ENCODE measurements around the gene PGS1.

Gene PGS1

DNA sequence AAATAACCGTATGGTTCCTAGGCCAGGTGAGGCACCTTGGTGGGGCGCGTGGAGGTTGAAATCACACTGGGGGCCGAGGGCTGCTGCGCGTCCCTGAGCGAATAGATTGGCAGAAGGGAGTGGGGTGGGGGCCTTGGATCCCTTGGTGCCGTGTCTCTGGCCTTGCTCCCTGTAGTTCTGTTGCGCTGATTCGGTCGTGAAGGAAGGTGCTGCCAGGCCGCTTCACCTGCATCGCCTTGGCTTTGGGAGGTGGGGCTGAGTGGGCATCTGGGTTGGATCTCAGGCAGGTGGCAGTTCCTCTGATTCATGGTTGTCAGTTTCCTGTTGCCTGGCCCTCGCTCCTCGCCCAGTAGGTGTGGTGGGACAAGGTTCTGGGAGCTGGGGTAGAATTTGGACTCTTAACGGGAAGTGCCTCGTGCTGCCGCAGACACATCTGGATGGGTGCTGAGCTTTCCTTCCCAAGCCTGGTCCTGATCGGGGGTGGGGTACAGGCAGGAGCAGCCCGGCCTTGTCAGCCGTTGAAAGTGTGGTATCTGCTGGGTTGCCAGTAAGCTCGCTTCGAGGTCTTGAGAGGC lies 30.1 kb downstream of the PGS1 start:
- no peak for DNase-seq (ENCODE audit: low read depth in 3 of 3)

DNA sequence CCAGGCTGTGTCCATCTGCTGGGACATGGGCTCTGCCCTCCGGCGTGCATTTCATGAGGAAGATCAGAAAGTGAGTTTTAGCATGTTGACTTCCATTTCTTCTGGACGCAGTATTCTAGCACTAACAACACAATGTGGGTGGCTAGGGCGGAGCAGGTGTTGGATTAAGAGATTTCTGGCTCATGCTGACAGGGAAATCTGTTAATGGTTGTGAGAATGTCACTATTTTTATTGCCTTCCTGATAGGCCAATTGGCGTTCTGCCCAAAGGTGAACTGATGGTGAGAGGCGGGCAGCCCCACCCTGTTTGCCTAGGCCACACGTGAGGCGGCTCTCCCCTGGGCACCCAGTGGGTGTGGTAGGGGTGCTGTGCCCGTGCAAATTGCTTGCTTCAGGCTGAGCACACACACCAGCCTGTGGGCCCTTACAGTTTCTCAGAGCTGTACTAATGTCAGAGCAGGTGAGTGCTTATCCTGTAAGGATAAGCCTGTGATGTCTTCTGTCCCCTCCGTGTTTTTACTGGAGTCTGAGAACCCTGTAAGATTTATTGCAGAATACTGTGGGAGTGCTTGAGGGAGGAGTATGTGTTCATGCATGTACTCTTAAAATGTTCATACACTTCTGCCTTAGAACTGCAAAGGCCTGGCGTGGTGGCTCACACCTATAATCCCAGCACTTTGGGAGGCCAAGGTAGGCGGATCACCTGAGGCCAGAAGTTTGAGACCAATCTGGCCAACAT lies 30.9 kb downstream of the PGS1 start:
- no peak for DNase-seq (ENCODE audit: low read depth in 3 of 3)

DNA sequence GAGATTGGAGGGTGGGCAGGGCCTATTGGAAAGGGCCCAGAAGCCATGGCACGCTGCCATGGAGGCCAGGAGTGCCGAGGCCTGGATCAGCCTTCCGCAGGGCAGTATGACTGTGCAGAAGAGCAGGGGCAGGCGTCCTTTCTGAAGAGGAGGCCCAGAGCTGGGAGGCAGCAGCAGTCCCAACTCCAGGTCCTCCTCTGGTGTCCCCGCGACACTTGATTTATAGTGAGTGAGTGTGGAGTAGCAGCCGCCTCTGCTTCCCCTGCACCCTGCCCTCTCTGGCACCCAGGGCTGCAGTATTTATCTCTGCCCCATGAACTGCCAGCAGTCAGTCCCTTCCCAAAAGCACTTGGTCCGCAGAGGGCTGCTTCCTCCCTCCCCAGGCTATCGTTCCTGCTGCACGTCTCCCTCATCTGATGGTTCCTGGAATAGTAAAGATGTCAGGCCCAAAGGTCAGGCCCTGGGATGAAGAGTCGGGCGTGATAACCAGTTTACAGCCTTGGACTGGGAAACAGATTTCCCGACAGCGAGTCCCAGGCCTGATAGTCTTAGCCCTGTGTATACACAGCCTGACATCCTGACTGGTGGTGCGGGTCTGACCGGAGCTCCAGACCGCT lies 32.9 kb downstream of the PGS1 start:
- no peak for DNase-seq (ENCODE audit: low read depth in 3 of 3)

DNA sequence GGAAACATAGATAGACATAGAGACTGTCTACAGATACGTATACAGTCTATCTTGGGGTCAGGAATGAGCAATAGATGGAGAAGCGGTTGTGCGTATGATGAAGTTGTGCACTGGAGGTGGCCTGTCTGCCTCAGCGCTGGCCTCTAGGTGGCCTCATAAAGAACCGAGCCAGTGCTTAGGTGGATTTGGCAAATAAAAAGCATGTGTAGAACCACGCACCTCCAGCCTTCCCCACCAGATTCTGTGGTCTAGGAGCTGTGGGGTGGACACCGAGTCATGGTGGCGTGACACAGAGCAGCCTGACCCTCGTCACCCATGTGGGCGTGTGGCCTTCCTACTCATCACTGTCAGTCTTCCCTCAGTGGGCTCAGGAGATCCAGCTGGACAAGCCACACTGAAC lies 34.0 kb downstream of the PGS1 start:
- peak in 1 of 3 experiments; percentile 6 for DNase-seq (ENCODE audit: low read depth in 3 of 3)

DNA sequence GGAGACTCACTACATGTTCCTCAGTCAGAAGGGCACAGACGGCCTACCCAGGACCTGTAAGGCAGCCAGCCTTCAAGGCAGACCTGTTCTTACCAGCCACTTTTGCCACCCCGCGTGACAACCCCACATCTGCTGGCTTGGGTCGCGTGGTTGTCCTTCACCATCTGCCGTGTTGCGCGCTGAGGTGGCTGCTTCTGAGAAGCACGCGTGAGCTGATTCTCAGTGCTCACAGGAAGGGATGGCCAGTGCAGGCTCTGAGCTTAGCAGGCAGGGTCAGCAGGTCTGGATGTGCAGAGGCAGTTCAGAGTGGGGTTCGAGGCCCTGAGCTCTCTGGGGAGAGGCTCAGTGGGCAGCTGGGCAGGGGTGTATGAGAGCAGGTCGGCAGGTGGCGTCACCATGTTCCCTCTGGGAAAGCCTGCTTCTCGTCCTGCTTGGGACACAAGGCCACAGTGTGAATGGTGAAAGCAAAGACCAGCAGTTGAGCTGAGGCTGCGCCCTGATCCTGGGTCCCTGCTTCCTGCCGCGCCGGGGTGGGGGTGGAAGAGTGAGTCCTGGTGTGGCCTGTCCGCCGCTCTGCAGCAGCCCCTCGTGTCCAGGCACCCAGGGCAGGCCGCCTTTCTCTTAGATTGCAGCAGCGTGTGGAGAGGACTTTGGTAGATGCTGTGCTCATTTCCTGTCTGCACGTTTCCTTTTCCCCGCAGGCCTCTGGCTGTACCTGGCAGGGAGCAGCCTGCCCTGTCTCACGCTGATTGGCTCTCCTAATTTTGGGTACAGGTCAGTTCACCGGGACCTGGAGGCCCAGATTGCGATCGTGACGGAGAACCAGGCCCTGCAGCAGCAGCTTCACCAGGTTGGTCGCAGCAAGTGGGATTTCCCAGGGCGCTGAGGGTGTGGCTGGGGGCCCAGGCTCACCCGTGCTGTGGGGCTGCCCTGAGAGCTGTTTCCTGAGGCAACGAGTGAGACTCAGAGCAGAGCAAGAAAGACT lies 36.0 kb downstream of the PGS1 start:
- DNase-seq (ENCODE audit: low read depth in 3 of 3): peak in 2 of 3 experiments; percentile 25 to 38

DNA sequence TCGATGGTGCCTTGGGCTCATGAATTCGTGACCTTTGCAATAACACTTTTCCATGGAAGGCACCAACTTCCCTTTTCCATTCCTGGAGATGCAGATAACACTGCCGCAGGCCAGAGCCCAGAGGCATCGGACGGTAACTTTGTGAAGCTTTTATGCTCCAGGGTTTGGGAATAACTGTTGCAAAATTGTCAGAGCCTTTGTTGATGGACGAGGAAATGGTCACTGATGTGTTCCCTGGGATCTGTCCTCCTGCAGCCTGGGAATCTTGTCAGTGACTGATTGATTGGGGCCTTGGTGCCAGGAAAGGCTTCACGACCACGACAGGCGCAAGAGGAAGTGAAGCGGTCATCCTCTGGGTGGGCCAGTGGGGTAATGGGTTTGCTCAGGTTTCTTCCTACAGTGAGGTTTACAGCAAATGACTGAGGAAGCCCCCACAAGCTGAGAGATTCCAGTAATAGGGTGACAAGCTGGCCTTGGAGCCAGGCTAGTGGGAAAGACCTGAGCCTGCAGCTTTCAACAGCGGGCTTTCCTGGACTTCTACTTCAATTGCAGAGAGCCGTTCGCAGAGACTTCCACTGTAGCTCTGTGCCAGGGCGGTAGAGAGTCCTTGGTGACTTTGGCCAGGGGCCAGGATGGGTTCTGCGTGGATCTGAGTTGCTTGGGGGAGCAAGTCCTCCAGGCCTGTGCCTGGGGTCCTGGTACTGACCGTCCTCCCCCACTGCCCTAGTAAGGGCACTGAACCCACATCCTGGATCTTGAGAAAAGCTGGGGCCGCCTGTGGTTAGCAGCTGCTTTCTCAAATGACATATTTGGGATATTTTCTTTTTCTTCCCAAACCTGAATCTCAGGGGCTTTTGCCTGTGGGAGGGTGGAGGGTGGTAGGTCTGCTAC lies 37.6 kb downstream of the PGS1 start:
- DNase-seq (ENCODE audit: low read depth in 3 of 3): no peak

DNA sequence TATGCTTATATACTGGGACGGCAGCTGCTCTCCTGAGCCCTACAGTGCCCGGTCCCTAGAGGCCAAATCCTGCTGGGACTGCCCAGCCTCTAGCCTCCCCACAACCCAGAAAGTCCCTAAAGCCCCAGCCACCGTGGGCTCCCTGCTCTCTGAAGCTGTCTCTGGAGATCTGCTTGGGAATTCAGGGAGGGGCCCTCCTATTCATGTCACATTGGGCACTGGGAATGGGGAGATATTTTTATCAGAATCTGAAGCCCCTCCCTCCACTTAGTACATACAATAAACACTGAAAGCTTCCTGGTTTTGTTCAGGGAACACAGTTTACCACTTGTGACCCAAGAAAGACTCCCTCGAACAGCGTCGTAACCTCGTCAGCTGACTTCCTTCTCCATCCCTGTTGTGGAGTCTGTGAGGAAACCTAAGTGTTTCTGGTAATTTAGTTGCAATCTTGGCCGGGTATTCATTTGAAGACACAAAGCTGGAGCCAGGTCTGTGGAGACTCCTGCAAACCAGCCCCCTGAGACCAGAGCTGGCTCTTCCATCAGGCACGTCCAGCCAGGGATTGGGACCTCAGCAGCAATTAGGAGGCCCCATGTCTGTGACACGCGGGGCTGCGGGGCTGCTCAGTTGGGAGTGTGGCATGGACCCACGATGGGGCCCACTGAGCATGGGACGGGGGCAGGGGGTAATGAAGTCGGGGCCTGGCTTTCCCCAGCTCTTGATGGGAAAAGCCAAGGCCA lies 38.5 kb downstream of the PGS1 start:
- no peak for DNase-seq (ENCODE audit: low read depth in 3 of 3)

DNA sequence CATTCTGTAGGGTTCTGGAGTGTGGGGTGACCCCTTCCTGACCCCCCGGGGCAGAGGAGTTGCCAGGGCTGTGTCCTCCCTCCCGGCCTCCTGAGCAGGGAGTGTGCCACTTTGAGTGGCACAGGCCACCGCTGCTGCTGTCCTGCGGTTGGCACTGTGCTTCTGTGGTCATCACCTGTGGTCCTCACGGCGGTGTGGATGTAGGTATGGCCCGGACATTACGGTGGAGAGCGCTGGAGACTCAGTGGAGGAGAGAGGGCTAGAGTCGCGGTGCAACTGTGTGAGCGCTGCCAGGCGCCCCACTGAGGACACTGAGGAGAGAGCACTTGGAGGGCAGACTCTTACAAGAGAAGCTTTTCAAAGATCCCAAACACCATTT lies 39.1 kb downstream of the PGS1 start:
- DNase-seq (ENCODE audit: low read depth in 3 of 3): no peak

DNA sequence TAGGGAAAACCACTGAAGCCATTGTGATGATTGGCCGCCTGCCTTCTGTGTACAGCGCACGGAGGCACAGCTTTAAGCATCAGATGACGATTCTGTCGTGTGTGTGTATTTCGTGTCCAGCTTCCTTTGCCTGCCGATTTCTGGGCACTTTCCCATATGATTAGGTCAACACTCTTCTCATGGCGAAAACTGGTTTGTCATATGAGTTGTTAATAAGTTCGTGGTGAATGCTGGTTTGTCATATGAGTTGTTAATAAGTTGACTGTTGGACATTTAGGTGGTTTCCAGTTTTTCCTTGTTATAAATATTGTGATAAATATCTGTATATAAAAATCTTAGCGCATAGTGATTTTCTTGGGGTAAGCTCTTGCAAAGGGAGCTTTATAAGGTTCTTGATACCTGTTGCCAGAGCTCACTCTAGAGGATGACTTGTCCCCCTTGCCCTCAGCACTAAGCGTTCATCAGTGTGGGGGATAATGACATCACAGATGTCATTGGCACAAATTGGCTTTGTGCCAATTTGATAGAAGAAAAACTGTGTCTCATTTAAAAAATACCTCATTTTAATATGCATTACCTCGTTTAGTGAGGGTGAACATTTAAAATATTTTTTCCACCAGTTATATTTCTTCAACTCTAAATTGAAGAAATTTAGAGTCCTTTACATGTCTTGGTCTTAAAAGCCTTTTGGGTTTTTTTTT lies 40.0 kb downstream of the PGS1 start:
- DNase-seq (ENCODE audit: low read depth in 3 of 3): no peak

DNA sequence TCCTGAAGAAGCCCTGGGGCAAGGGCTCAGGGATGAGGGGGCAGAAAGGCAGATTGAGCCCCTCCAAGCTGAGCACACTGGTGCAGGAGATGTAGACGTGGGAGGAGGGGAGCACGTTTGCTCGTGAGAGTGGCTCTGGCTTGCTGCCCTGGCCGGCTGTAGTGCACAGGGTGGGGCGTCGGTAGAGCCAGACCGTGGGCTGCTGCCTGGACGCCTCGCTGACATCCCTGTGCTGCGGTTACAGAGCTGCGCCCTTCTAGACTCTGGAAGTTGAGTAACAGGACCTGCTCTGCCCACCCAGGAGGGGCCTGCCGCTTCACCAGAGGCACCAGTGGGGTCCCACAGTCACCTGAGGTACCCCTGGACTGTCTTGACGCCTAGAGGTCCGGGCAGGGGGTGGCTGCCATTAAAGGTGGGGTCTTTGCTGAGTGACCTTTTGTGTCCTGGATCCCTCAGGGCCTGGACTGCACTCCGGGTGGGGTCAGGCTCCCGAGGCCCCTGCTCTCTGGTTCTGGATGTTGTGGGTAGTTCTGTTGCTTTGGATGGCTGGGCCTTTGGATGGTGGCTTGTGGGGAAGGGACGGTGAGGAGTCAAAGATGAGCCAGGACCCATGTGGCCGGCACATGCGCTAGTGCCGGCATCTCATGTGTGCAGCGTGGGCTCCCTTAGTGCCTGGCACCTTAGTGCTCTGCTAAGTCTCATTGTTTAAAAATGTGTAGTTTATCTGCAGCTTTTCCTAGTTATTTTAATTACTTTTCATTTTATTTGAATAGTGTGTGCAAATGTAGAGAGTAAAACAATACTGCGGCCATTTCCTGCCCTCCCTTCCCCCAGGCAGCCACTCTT lies 41.7 kb downstream of the PGS1 start:
- no peak for DNase-seq (ENCODE audit: low read depth in 3 of 3)

DNA sequence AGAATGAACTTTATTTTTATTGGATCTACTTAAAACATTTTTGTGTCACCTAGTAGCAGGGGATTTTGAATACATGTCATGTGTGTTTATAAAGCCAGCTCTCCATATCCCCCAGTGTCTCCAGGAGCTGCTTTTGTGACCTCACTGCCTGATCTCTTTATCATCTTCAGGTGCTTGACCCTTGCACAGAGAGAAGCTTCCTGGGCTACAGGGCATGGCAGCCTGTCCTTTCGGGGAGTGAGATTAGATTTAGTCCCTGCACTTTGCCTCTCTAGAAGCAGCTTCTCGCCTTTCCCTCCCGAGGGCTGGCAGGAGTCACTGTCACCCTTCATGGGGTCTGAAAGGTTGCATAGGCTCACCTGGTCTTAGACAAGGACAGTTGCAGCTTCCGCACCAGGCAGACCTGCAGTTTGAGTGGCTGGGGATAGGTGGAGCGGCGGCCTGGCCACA lies 42.7 kb downstream of the PGS1 start:
- DNase-seq (ENCODE audit: low read depth in 3 of 3): no peak

DNA sequence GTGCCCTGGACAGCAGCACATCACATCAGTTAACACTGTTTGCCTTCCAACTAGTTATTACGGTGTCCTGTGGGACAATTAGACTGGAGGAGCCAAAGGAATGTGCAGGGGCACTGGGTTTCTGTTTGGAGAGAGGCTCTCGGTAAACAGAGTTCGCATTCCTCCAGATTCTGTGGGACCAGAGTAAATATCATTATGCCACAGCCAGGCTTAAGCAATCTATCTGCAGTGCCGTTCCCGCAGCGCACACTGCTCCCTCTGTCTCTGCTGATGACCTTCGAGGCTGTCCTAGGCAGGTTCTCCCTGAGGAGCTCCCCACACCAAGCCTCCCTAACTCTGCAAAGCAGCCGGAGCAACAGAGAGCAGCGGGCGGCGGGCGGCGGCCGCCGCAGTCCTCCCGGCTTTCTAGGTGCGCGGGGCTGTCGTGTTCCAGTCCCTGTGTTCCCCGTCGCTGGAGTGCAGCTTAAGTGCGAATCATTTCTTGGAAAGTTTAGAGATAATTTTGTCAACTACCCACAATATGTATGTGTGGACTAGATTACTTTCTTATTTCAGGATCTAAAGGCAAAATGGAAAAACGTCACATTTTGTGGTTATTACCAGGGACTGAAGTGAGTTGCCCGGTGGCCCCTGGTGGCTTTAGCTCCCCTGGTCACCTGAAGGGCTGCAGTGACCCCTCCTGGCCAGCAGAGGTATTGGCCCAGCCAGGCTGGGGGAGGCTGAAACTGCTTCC lies 43.3 kb downstream of the PGS1 start:
- DNase-seq (ENCODE audit: low read depth in 3 of 3): peak; percentile 43 to 61 (median 58)

DNA sequence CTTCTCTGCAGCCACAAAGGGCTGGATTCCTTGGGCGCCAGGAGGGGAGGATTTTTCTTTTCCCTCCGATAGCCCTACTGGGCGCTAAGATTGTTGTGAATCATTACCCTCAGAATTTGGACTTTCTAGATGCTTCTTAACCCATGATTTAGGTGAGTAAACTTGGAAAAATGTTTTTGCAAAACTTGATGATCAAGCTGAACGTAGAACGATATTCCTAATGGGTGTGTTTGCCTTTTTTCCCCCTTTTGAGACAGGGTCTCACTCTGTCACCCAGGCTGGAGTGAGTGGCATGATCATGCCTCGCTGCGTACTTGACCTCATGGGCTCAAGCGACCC lies 43.8 kb downstream of the PGS1 start:
- no peak for DNase-seq (ENCODE audit: low read depth in 3 of 3)

DNA sequence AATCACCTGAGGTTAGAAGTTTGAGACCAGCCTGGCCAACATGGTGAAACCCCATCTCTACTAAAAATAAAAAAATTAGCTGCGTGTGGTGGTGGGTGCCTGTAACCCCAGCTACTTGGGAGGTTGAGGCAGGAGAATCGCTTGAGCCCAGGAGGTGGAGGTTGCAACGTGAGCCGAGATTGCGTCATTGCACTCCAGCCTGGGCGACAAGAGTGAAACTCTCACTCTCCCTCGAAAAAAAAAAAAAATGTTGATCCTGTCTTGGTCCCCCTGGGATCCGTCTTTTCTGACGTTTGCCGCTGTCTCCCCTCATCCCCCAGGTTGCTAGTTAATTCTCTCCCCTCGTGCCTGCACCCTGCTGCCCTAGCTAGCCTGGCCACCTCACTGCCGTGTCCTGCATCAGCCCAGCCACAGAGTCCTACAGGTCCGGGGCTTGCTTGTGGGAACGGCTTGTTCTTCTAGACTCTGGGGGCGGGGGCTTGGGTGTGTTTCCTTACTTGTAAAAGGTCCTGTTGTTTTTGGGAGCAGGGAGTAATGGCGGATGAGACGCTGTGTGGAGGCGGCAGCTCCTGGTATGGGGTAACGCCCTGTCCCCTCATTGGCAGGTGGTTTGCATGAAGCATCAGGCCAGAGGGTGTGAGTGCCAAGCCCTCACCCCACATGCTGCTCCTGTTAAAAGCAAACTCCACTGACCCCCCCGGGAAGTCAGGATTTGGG lies 44.6 kb downstream of the PGS1 start:
- no peak for DNase-seq (ENCODE audit: low read depth in 3 of 3)

DNA sequence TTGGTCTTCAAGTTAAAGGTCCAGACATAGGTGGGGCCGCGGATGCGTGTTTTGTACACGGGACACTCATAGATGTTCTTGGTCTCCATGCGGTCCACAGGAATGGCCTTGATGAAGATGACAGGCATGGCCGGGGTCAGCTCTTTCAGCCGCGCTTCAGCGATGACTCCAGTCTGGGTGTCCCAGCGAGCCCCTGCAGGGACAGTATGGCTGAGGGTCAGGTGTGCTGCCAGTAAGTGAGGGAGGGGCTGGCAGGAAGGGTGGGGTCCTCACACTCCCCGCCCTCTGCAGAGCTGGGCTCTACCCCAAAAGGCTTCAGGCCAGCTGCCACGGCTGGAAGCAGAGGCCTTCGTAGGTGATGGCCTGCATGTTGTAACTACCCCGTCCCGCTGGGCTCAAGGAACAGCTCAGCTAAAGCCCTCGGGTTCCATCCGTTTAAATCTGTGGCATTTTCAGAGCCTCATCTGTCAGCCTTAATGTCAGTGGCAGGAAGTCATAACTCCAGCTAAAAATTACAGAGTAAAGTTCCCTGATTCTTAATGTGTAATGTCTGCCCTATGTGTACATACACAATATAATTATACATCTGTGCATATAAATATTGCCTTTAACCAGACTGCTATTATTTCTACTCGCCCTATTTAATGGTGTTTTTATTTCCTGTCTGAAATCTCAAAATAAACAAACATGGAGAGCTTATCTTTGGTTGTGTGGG lies 45.7 kb downstream of the PGS1 start:
- DNase-seq (ENCODE audit: low read depth in 3 of 3): no peak

DNA sequence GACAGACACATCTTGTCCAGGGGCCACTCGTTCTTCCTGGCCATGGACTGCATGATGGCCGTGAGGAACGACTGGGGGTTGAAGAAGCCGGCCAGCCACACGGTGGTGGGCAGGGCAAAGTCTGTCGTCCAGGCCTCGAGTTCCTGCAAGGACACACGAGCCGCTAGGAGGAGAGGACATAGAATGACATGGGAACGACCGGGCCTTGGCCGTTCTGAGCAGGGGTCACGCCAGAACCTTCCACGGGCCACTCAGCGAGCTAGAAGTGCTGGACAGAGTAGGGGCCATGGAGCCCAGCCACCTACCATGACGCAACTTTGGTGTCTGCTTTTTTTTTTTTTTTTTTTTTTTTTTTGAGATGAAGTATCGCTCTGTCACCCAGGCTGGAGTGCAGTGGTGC lies 47.0 kb downstream of the PGS1 start:
- DNase-seq (ENCODE audit: low read depth in 3 of 3): no peak

Data from stimulated activated CD4-positive, alpha-beta T cell treated with anti-CD3 and anti-CD28 coated beads, TNF-alpha, amount 100 ng/mL, for 4 hours (primary cell).